HK-2 (cell line): ENCODE results near the gene RAB3B.

Source experiments
- DNase-seq: peaks from one replicate; pipeline ENCODE4 v3.0.0-alpha.2; 2018; ENCODE audit not compliant: unreplicated experiment

RAB3B gene

DNA sequence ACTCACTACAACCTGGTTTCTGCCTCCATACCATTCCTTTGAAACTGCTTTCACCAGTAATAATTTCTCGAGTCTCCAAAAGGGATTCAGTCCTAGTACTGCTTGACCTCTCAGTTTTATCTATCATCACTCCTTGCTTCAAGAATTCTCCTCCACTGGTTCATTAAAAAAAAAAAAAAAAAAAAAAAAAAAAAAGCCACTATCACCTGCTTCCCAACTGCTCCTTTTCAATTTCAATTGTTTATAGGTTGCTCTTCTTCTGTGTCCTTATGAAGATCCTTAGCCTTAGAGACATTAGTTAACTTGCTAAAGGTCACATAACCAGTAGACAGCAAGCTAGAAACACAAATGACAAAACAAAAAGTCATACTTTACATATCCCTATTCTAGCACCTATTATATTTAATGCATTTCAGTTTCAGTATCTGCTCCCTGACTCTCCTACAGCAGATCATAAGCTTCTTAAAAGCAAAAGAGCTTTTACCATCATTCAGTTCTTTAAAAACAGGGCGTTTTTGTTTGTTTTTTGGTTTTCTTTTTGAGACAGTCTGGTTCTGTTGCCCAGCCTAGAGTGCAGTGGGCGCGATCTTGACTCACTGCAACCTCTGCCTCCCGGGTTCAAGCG lies 119.0 kb downstream of the RAB3B start:
- no peak for DNase-seq

DNA sequence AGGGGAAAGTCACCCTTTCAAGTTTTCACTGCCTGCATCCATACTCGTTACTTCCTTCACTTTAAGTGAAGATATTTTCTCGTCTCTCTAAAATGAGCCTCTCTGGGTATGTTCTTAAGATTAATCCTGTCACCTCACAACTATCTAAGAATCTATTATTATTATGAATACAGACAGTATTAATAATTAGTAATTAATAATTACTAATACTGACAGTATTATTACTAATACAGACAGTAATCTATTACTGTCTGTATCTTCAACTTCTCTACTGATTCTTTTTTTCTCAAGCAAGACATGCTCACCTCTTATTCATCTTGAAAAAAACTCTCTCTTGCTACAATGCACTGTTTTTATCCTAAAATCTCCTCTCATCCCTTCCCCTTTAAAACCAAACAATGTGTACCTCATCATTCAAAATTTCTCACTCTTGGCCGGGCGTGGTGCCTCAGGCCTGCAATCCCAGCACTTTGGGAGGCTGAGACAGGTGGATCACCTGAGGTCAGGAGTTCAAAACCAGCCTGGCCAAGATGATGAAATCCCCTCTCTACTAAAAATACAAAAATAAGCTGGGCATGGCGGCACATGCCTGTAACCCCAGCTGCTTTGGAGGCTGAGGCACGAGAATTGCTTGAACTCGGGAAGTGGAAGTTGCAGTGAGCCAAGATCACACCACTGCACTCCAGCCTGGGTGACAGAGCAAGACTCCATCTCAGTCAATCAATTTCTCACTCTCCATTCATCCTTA lies 119.7 kb downstream of the RAB3B start:
- DNase-seq = no peak

DNA sequence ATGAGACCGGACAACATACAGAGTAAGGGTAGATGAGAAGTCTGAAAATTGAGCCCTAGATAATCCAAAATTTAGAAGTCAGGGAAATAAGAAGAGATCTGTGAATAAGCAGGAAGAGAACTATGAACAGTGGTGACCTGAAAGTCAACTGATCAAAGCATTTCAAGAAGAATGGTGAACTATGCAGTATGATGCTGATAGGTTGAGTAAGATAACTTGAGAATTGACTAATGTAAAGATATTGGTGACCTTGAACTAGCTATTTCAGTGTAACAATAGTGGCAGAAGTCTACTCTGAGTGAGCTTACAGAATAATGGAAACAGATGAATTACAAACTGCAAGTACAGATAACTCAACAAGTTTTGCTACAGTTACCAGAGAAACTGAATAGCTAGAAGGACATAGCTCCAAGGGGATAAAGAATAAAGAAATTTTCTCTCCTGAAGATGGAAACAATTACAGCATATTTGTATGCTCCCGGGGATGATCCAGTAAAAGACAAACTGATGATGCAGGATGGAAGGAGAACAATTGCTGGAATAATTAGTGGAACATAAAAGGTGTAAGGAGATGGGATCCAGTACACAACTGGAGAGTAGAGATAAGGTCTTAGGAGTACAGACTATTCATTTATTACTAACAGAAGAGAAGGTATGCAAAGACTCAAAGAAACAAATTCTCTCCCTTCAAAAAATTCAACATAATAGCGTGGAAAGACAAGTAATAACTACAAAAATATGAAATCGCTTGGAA lies 122.8 kb downstream of the RAB3B start:
- DNase-seq = no peak

DNA sequence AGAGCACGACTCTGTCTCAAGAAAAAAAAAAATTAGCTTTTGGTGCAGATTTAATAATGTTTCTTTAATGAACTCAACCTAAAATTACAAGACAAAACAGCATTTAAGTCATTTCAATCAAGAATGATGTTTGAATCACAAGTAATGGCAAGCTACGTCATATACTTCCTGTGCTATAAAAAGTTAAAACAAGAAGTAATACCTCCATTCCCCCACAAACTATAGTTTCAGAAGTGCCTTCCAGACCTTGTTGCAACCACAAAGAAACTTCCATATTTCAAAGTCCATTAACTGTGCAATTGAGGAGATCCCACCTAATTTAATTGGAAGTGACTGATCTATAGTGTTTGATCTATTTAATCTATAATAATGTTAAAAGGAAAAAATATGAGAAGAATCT lies 127.1 kb downstream of the RAB3B start:
- DNase-seq = no peak

DNA sequence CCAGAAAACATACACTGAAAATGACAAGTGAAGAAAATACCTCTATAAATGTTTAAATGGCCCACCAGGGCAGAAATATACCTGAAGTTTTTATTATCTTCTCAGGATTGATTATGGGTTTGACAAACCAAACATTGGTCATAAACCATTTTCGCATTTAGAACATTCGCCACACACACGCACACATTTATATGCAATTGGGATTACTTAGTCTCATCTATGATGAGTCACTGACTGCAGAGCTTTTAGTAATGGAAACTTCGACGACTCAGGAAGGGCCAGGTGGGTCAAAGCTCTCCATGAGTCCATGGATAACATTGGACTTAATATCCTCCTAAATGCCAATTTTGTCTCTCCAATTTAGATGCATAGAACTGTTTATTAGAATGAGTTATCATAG lies 128.8 kb downstream of the RAB3B start:
- no peak for DNase-seq

DNA sequence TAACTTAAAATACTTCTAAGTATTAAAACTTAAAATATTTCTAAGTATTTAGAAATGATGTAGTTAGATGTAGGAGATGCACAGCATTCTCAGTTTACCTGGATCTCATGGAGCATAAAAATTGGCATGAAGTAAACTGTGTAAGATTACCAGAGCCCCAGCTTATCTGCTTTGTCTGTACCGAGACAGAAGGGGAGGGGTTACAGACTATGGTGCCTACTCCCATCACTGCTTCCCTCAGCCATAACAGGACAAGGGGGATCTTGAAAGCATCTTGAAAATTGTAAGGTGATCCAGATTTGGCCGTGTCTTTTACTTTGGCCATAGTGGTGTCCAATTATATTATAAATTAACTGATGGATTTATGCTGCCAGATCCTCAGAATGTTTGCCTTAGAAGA lies 130.8 kb downstream of the RAB3B start:
- no peak for DNase-seq

DNA sequence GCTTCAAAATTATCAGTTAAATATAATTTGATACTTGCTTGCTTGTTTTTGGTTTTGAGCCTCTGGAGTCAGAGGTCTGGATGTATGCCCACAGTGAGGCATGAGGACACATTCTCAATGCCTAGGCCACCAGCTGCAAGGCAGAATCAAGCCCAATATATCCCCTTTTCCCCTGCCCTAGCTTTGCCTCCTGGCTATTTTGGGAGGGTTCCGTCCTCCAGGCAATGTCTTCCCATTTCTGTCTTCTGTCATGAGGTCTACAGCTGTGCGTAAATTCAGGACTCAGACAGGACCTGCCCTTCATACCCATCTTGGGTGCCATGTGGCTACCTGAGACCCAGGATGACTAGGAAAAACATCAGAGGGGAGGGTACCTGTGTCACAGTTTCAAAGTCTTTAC lies 131.2 kb downstream of the RAB3B start:
- DNase-seq = no peak

DNA sequence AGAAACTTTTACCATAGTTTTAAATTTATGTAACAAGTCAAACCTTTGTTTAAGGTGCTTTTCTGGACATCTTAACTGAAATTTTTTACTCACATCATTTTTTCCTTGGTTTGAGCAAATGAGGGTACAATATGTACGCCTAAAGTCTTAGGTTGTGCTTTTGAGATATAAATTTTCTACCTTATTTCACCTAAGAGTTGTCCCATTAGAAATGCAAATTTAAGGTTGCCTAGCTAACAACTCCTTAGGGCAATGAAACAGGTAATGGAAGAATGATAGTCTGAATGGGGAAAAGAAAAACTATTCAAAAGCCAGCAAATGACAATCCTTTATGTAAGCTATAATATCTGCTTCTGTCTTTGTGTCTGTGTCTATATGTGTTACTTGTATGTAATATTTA lies 131.6 kb downstream of the RAB3B start:
- no peak for DNase-seq
